SK-N-SH (cell line): Measurements from ENCODE around the gene AIP. TPM values are rescaled to one million over a fixed set of nuclear protein-coding genes. Genes with fewer than 3 reads are reported as not detected.

ENCODE experiments used
- CTCF ChIA-PET: fragments of 300-600, 350-600 bp; formaldehyde crosslinking; extraction: SDS; loops from one replicate; lab custom pipeline; 2021; lab: Yijun Ruan, JAX
- POLR2A ChIA-PET: fragments of 350-600 bp; sonication (Branson Sonifier 250); formaldehyde crosslinking; extraction: SDS; loops from one replicate; lab custom pipeline; 2020; ENCODE audit warnings: antibody characterized with exemption, inconsistent platforms; lab: Yijun Ruan, JAX
- DNase-seq: peaks from one replicate; pipeline ENCODE4 v3.0.0; 2012
- H2AFZ ChIP-seq: fragments of 200-600 bp; sonication (generic); 2 replicates; pipeline ENCODE4 v1.8.1; 2016; ENCODE audit warnings: antibody characterized with exemption, mild to moderate bottlenecking, low read depth
- H3F3A ChIP-seq: fragments of 200-600 bp; sonication (generic); replicated peaks from 2 replicates; pipeline ENCODE3; 2016; ENCODE audit warnings: antibody characterized with exemption, mild to moderate bottlenecking; ENCODE audit not compliant: insufficient read depth
- H3K27ac ChIP-seq, 2 experiments: fragments of 200-500 bp in 1 of 2; fragments of 200-600 bp in 1 of 2; sonication (Bioruptor generic) in 1 of 2; sonication (generic), shearing (Covaris generic) in 1 of 2; 2 replicates each; pipeline versions ENCODE4 v1.5.1 to v1.6.1; 2014 to 2016; ENCODE audit warnings: low read depth in 2 of 2, inconsistent platforms in 1 of 2, low read length in 1 of 2, mild to moderate bottlenecking in 1 of 2, mixed read lengths in 1 of 2
- H3K27me3 ChIP-seq: fragments of 200-600 bp; sonication (generic), shearing (Covaris generic); 2 replicates; pipeline ENCODE4 v1.6.1; 2016; ENCODE audit warnings: mixed run types; ENCODE audit not compliant: insufficient read depth
- H3K36me3 ChIP-seq, 2 experiments: fragments of 200-500 bp in 1 of 2; fragments of 200-600 bp in 1 of 2; sonication (Bioruptor generic) in 1 of 2; sonication (generic) in 1 of 2; replicated peaks in 1 of 2; 2 replicates each; pipeline versions ENCODE3 to v1.5.1; 2014 to 2016; ENCODE audit warnings: low read length in 1 of 2, mild to moderate bottlenecking in 1 of 2; ENCODE audit not compliant: insufficient read depth in 2 of 2, control insufficient read depth in 1 of 2
- H3K4me1 ChIP-seq, 2 experiments: fragments of 200-500 bp in 1 of 2; fragments of 200-600 bp in 1 of 2; sonication (Bioruptor generic) in 1 of 2; sonication (generic), shearing (Covaris generic) in 1 of 2; 2 replicates each; pipeline versions ENCODE4 v1.5.1 to v1.6.1; 2014 to 2016; ENCODE audit warnings: low read depth in 1 of 2, low read length in 1 of 2, mixed run types in 1 of 2; ENCODE audit not compliant: insufficient read depth in 2 of 2, control insufficient read depth in 1 of 2
- H3K4me2 ChIP-seq: fragments of 200-600 bp; sonication (generic), shearing (Covaris generic); 2 replicates; pipeline ENCODE4 v1.6.1; 2017; ENCODE audit warnings: mixed run types
- H3K4me3 ChIP-seq, 2 experiments: fragments of 200-500 bp in 1 of 2; fragments of 200-600 bp in 1 of 2; sonication (Bioruptor generic) in 1 of 2; sonication (generic), shearing (Covaris generic) in 1 of 2; 2 replicates each; pipeline versions ENCODE4 v1.5.1 to v1.8.1; 2014 to 2016; ENCODE audit warnings: low read depth in 2 of 2, inconsistent platforms in 1 of 2, low read length in 1 of 2, mild to moderate bottlenecking in 1 of 2, mixed read lengths in 1 of 2, moderate library complexity in 1 of 2
- H3K79me2 ChIP-seq: fragments of 200-600 bp; sonication (generic); 2 replicates; pipeline ENCODE4 v1.8.1; 2017; ENCODE audit warnings: mild to moderate bottlenecking; ENCODE audit not compliant: insufficient read depth
- H3K9ac ChIP-seq: fragments of 200-600 bp; sonication (generic); 2 replicates; pipeline ENCODE4 v1.6.1; 2017; ENCODE audit warnings: mixed run types
- H3K9me2 ChIP-seq: fragments of 200-600 bp; sonication (generic); 2 replicates; pipeline ENCODE4 v1.6.1; 2017; ENCODE audit warnings: mixed run types
- H3K9me3 ChIP-seq: fragments of 200-600 bp; sonication (generic); 2 replicates; pipeline ENCODE4 v1.6.1; 2017; ENCODE audit warnings: mixed run types, mild to moderate bottlenecking, moderate library complexity
- H4K20me1 ChIP-seq: fragments of 200-600 bp; sonication (generic); 2 replicates; pipeline ENCODE4 v1.6.1; 2017; ENCODE audit warnings: mild to moderate bottlenecking, mixed run types; ENCODE audit not compliant: insufficient read depth
- FOXJ3 ChIP-seq: sonication (generic); formaldehyde crosslinking; IDR thresholded peaks from 2 replicates; pipeline ENCODE4 v1.5.1; 2020; ENCODE audit warnings: mild to moderate bottlenecking, missing genetic modification reagents
- GABPA ChIP-seq: IDR thresholded peaks from 2 replicates; pipeline ENCODE4 v1.4.0; 2012; ENCODE audit warnings: low read depth, mild to moderate bottlenecking
- MAX ChIP-seq: IDR thresholded peaks from 2 replicates; pipeline ENCODE4 v1.4.0; 2012; ENCODE audit warnings: low read depth
- RAD21 ChIP-seq: IDR thresholded peaks from 2 replicates; pipeline ENCODE4 v1.6.1; 2012; ENCODE audit warnings: mild to moderate bottlenecking, low read length
- RFX5 ChIP-seq: IDR thresholded peaks from 2 replicates; pipeline ENCODE4 v1.6.1; 2012; ENCODE audit warnings: mild to moderate bottlenecking, improper control_type of control experiment, low read length
- SIN3A ChIP-seq: IDR thresholded peaks from 2 replicates; pipeline ENCODE4 v1.6.1; 2012; ENCODE audit warnings: low read depth, mild to moderate bottlenecking, low read length, moderate library complexity, borderline replicate concordance
- SMC3 ChIP-seq: IDR thresholded peaks from 2 replicates; pipeline ENCODE4 v1.6.1; 2012; ENCODE audit warnings: low read depth, low read length, improper control_type of control experiment
- TAF1 ChIP-seq: IDR thresholded peaks from 2 replicates; pipeline ENCODE4 v1.6.1; 2012; ENCODE audit warnings: low read depth, mild to moderate bottlenecking, low read length, moderate library complexity, borderline replicate concordance
- USF1 ChIP-seq: IDR thresholded peaks from 2 replicates; pipeline ENCODE4 v1.4.0; 2012; ENCODE audit warnings: low read depth, borderline replicate concordance
- YY1 ChIP-seq: IDR thresholded peaks from 2 replicates; pipeline ENCODE4 v1.4.0; 2012; ENCODE audit warnings: low read depth, mild to moderate bottlenecking
- WGBS: methylation state at CpG from one replicate; pipeline ENCODE4 v1.1.6; 2017; ENCODE audit warnings: low lambda C conversion rate; 5-methylcytosine and 5-hydroxymethylcytosine counted together
- polyA plus RNA-seq, 3 experiments: library from polyadenylated mRNA; depleted of rRNA; stranded (reverse); fragments of >200 nt; gene quantifications; 2 replicates each; pipeline ENCODE4 v1.2.3, GENCODE V29; 2012
- small RNA-seq, 7 experiments: library from RNA; depleted of rRNA; stranded (forward); fragments of <200 nt; gene quantifications; one replicate each; pipeline ENCODE3, GENCODE V24; 2012

The AIP gene
- polyA plus RNA-seq, 1 of the 3 experiments (the other 2 are of a cell fraction): 207 TPM

GRCh38 chr11:67539550-67539949 is 56.7 kb downstream of the AIP start:
- WGBS: 49% methylated on average over 4 of the region's 4 CpGs
- ChIA-PET CTCF (interaction anchor here (0.6 kb wide), 1 partner anchor 194 kb away, joined by 3 read pairs; no protein-coding TSS in a partner anchor), POLR2A (no interaction called here)
- Histone ChIP-seq H3K36me3 (no peaks in the 10 kb centered on the region), H3K4me1 (no peaks in the 10 kb centered on the region), H3K9ac (no peak overlapping the region), H4K20me1 (no peaks in the 10 kb centered on the region), H3K4me2 (no peak overlapping the region), H3K4me3 (no peak overlapping the region), H3F3A (no peaks in the 10 kb centered on the region), H3K79me2 (no peaks in the 10 kb centered on the region), H3K9me3 (peaks cover 4% of the 10 kb centered on the region; the same call in 1 of the 2 replicates), H2AFZ (no peak overlapping the region), H3K9me2 (no peaks in the 10 kb centered on the region), H3K27ac (no peak overlapping the region), H3K27me3 (no peaks in the 10 kb centered on the region)
- DNase-seq: no peak
- TF ChIP-seq SIN3A: no peak
- TF ChIP-seq GABPA: no peak
- TF ChIP-seq MAX: no peak
- TF ChIP-seq TAF1: no peak
- TF ChIP-seq FOXJ3 (CRISPR knock-in tag): no peak
- no peak for TF ChIP-seq USF1
- no peak for TF ChIP-seq YY1
- TF ChIP-seq RFX5: no peak
- no peak for TF ChIP-seq SMC3
- no peak for TF ChIP-seq RAD21

Small RNA genes within 50 kb of the gene (small RNA-seq; reads per million reads assigned to genes)
- 0 reads per million in 7 experiments for gene MIR6752

Other genes with a start within 250 kb of the AIP start
- 44.6 and 48.5 TPM in 2 replicates for gene GRK2, start 216.6 kb upstream of the AIP start, polyA plus RNA-seq (2012; rRNA removed)
- gene ANKRD13D, start 193.7 kb upstream of the AIP start, polyA plus RNA-seq (2012; rRNA removed): 50.2 and 51.4 TPM in 2 replicates
- 13.5 and 17.1 TPM in 2 replicates for gene SSH3, start 179.5 kb upstream of the AIP start, polyA plus RNA-seq (2012; rRNA removed)
- 80.4 and 89.4 TPM in 2 replicates for gene POLD4, start 129.5 kb upstream of the AIP start, polyA plus RNA-seq (2012; rRNA removed)
- gene CLCF1, start 109.4 kb upstream of the AIP start, polyA plus RNA-seq (2012; rRNA removed): 27.0 and 27.7 TPM in 2 replicates
- gene RAD9A, start 91.0 kb upstream of the AIP start, polyA plus RNA-seq (2012; rRNA removed): 21.5 and 22.3 TPM in 2 replicates
- 210 and 261 TPM in 2 replicates for gene PPP1CA, start 81.2 kb upstream of the AIP start, polyA plus RNA-seq (2012; rRNA removed)
- gene TBC1D10C, start 78.9 kb upstream of the AIP start, polyA plus RNA-seq (2012; rRNA removed): 0.05 TPM in 1 of 2 replicates, not detected in the other
- 0.15 and 0.23 TPM in 2 replicates for gene CARNS1, start 67.3 kb upstream of the AIP start, polyA plus RNA-seq (2012; rRNA removed)
- 52.0 and 53.2 TPM in 2 replicates for gene RPS6KB2, start 54.5 kb upstream of the AIP start, polyA plus RNA-seq (2012; rRNA removed)
- gene PTPRCAP, start 45.3 kb upstream of the AIP start, polyA plus RNA-seq (2012; rRNA removed): 1.3 and 1.4 TPM in 2 replicates
- gene CORO1B, start 39.5 kb upstream of the AIP start, polyA plus RNA-seq (2012; rRNA removed): 195 and 220 TPM in 2 replicates
- not detected in 2 replicates for gene GPR152, start 30.3 kb upstream of the AIP start, polyA plus RNA-seq (2012; rRNA removed)
- gene CABP4, start 27.7 kb upstream of the AIP start, polyA plus RNA-seq (2012; rRNA removed): not detected in 2 replicates
- gene TMEM134, start 13.8 kb upstream of the AIP start, polyA plus RNA-seq (2012; rRNA removed): 132 and 135 TPM in 2 replicates
- 24.2 and 24.4 TPM in 2 replicates for gene PITPNM1, start 22.3 kb downstream of the AIP start, polyA plus RNA-seq (2012; rRNA removed)
- gene CDK2AP2, start 25.1 kb downstream of the AIP start, polyA plus RNA-seq (2012; rRNA removed): 32.8 and 47.9 TPM in 2 replicates
- not detected in 2 replicates for gene CABP2, start 40.4 kb downstream of the AIP start, polyA plus RNA-seq (2012; rRNA removed)
- 488 and 745 TPM in 2 replicates for gene GSTP1, start 100.8 kb downstream of the AIP start, polyA plus RNA-seq (2012; rRNA removed)
- gene NDUFV1, start 123.9 kb downstream of the AIP start, polyA plus RNA-seq (2012; rRNA removed): 220 and 278 TPM in 2 replicates
- 2.2 and 2.7 TPM in 2 replicates for gene NUDT8, start 146.9 kb downstream of the AIP start, polyA plus RNA-seq (2012; rRNA removed)
- gene TBX10, start 156.7 kb downstream of the AIP start, polyA plus RNA-seq (2012; rRNA removed): not detected in 2 replicates
- not detected in 2 replicates for gene ACY3, start 167.7 kb downstream of the AIP start, polyA plus RNA-seq (2012; rRNA removed)
- not detected in 2 replicates for gene ALDH3B2, start 191.6 kb downstream of the AIP start, polyA plus RNA-seq (2012; rRNA removed)